GM18498 (cell line): ENCODE measurements around the gene NFAT5.
"Not testable (repeated sequence)": the region's sequence is repeated elsewhere in the genome, so short reads cannot be mapped to it uniquely, and the experiment has no call there.

ENCODE experiments used
- ATAC-seq: cut with Tn5 transposase; IDR thresholded peaks from one replicate; pipeline ENCODE4 v1.9.1; 2021; ENCODE audit warnings: mild to moderate bottlenecking, moderate library complexity; ENCODE audit not compliant: unreplicated experiment

NFAT5 gene

GRCh38 chr16:69727916-69728270 lies 162.1 kb downstream of the NFAT5 start:
- no peak for ATAC-seq

GRCh38 chr16:69729030-69729429 lies 163.3 kb downstream of the NFAT5 start:
- not testable (repeated sequence) for ATAC-seq

- not testable (repeated sequence) for ATAC-seq
Observed at GRCh38 chr16:69731280-69731679, 165.5 kb downstream of the NFAT5 start.

GRCh38 chr16:69732101-69732500 lies 166.3 kb downstream of the NFAT5 start:
- no peak for ATAC-seq

- no peak for ATAC-seq
Observed at GRCh38 chr16:69741519-69741918, 175.8 kb downstream of the NFAT5 start.

GRCh38 chr16:69741951-69742904 lies 176.5 kb downstream of the NFAT5 start:
- ATAC-seq = no peak

- ATAC-seq = no peak
Observed at GRCh38 chr16:69744363-69745231, 178.8 kb downstream of the NFAT5 start.

GRCh38 chr16:69745232-69745612 lies 179.5 kb downstream of the NFAT5 start:
- no peak for ATAC-seq

GRCh38 chr16:69745959-69746358 lies 180.2 kb downstream of the NFAT5 start:
- no peak for ATAC-seq

GRCh38 chr16:69747115-69747514 lies 181.3 kb downstream of the NFAT5 start:
- ATAC-seq = no peak

- no peak for ATAC-seq
Observed at GRCh38 chr16:69748694-69749345, 183.1 kb downstream of the NFAT5 start.

GRCh38 chr16:69754143-69754468 lies 188.3 kb downstream of the NFAT5 start:
- no peak for ATAC-seq
